Lower lobe of right lung (tissue), 2 donors: ENCODE results near the gene TFF3. TPM values are rescaled to one million over a fixed set of nuclear protein-coding genes. Genes with fewer than 3 reads are reported as not detected.

ENCODE experiments used
- ATAC-seq, 2 donors: fragments of 200-7000 bp; cut with Tn5 transposase; one replicate each; pipeline ENCODE4 v1.9.1; 2020 to 2022; ENCODE audit warnings: mild to moderate bottlenecking in 2 of 2, moderate library complexity in 2 of 2
- DNase-seq: peaks from one replicate; pipeline ENCODE4 v3.0.0-alpha.2; 2020
- H3K27ac ChIP-seq: fragments of 200-600 bp; one replicate; pipeline ENCODE4 v1.8.0; 2022
- H3K27me3 ChIP-seq: fragments of 200-600 bp; one replicate; pipeline ENCODE4 v1.8.0; 2022; ENCODE audit warnings: low read depth
- H3K36me3 ChIP-seq: fragments of 200-600 bp; one replicate; pipeline ENCODE4 v1.8.0; 2022; ENCODE audit warnings: mild to moderate bottlenecking
- H3K4me1 ChIP-seq: fragments of 200-600 bp; one replicate; pipeline ENCODE4 v1.8.0; 2022
- H3K4me3 ChIP-seq: fragments of 200-600 bp; one replicate; pipeline ENCODE4 v1.8.0; 2022; ENCODE audit warnings: mild to moderate bottlenecking
- H3K9me3 ChIP-seq: fragments of 200-600 bp; one replicate; pipeline ENCODE4 v1.8.0; 2022
- CTCF ChIP-seq: fragments of 200-600 bp; IDR thresholded peaks from one replicate; pipeline ENCODE4 v1.8.0; 2022; ENCODE audit warnings: antibody characterized with exemption, mild to moderate bottlenecking
- intact Hi-C: fragments of 100-400 bp; cut with DNase I; formaldehyde crosslinking; loops from one replicate; pipeline ENCODE4 v1.11.0; 2022
- total RNA-seq: library from RNA; stranded (reverse); fragmentation: NEBNext Ultra II Directional; extraction: Animal tissue kit (Norgen Biotek cat#: 25700); gene quantifications from one replicate; pipeline ENCODE4 v1.2.1, GENCODE V29; 2021
- donor health status: DM: no; HTN: yes; CAD: no; lungs with severe emphysema.

Gene TFF3
- total RNA-seq, 1 donor from 2014 or later = 19.0 TPM

GRCh38 chr21:42289926-42290325 is 25.3 kb downstream of the TFF3 start:
- no peak overlapping the region for H3K4me3 ChIP-seq
- TF ChIP-seq CTCF = no peak
- intact Hi-C loops = no loop called here
- ATAC-seq (peak; percentile 55 to 56), DNase-seq (peak; percentile 81)
- H3K27ac ChIP-seq = no peak overlapping the region
- no peaks in the 10 kb centered on the region for H3K9me3 ChIP-seq
- H3K27me3 ChIP-seq = no peaks in the 10 kb centered on the region
- H3K4me1 ChIP-seq = no peaks in the 10 kb centered on the region
- peaks cover 79% of the 10 kb centered on the region for H3K36me3 ChIP-seq

GRCh38 chr21:42288962-42289361 is 26.2 kb downstream of the TFF3 start:
- DNase-seq (no peak), ATAC-seq (no peak)
- Histone ChIP-seq H3K27me3 (no peaks in the 10 kb centered on the region), H3K4me3 (no peak overlapping the region), H3K4me1 (no peaks in the 10 kb centered on the region), H3K27ac (no peak overlapping the region), H3K36me3 (peaks cover 80% of the 10 kb centered on the region), H3K9me3 (no peaks in the 10 kb centered on the region)
- no peak for TF ChIP-seq CTCF
- intact Hi-C loops = no loop called here

- Histone ChIP-seq H3K4me3 (no peak overlapping the region), H3K27me3 (no peaks in the 10 kb centered on the region), H3K9me3 (no peaks in the 10 kb centered on the region), H3K4me1 (no peaks in the 10 kb centered on the region), H3K27ac (no peak overlapping the region), H3K36me3 (peaks cover 88% of the 10 kb centered on the region)
- no peak for ATAC-seq
- TF ChIP-seq CTCF = no peak
- intact Hi-C loops = no loop called here
- DNase-seq = no peak
Observed at GRCh38 chr21:42287193-42288083, 27.8 kb downstream of the TFF3 start.

GRCh38 chr21:42286416-42286815 is 28.8 kb downstream of the TFF3 start:
- DNase-seq = peak; percentile 23
- ATAC-seq = no peak
- no peak overlapping the region for H3K27ac ChIP-seq
- peaks cover 90% of the 10 kb centered on the region for H3K36me3 ChIP-seq
- H3K4me1 ChIP-seq = no peaks in the 10 kb centered on the region
- H3K9me3 ChIP-seq = no peaks in the 10 kb centered on the region
- H3K4me3 ChIP-seq = no peak overlapping the region
- intact Hi-C loops = no loop called here
- H3K27me3 ChIP-seq = no peaks in the 10 kb centered on the region
- TF ChIP-seq CTCF = no peak

GRCh38 chr21:42285569-42286245 is 29.5 kb downstream of the TFF3 start:
- DNase-seq (no peak), ATAC-seq (no peak)
- Histone ChIP-seq H3K4me3 (no peak overlapping the region), H3K27ac (no peak overlapping the region), H3K4me1 (no peaks in the 10 kb centered on the region), H3K36me3 (peaks cover 90% of the 10 kb centered on the region), H3K27me3 (no peaks in the 10 kb centered on the region), H3K9me3 (no peaks in the 10 kb centered on the region)
- intact Hi-C loops = no loop called here
- TF ChIP-seq CTCF = no peak
